NOMO-1 (cell line): Measurements from ENCODE around the gene ORM1.
A peak's percentile ranks its signal among the peaks of the same experiment; 100 is the strongest.

Experiments used
- DNase-seq, 2 experiments: peaks; one replicate each; lab custom pipeline; 2025; ENCODE audit not compliant: unreplicated experiment in 2 of 2; lab: John Stamatoyannopoulos, UW

ORM1 gene

DNA sequence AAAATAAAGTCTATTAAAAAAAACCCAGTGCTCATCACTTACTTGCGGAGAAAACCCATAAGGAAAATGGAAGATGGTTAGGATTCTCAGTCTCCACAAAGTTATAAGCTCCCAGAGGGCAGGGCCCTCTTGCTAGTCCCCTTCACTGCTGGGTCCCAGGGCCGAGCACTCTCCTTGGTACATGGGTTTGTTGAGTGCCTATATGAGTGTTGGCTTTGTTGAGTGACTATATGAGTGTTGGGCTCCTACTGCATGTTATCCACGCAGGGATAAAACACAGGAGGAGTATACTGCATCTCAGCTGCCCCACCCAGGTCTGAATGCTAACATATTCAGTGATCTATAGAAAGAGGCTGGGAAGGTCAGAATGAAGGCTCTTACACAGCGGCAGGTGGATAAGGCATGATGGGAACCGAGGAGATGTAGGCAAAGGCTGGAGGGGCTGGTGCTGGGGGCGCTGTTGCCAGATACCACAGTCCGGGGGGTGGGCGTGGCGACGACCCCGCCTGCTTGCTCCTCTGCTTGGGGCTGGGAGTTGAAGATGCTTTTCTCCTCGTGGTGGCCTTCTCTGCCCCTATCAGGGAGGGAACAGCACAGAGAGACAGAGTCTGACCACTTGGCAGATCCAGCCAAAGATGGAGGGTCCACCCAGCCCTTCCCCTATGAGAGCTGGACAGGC, 18.4 kb downstream of the ORM1 start:
- no peak for DNase-seq

DNA sequence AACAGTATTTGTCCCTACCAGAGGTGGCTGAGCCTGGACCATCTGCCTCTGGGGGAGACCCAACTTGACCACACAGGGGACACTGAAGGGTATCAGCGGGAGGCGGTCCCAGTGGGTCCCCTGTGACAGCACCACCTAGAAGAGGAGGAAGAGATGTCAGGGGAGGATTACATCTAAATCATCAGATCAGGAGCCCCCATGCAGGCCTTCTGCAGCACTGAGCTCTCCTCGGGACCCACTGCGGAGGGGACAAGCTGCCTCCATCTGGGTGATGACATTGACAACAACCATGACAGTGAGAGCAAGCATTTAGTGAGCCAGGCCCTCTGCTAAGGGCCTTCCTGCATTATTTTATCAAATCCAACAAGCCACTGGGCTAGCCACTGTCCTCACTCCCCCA, 19.1 kb downstream of the ORM1 start:
- DNase-seq = no peak

DNA sequence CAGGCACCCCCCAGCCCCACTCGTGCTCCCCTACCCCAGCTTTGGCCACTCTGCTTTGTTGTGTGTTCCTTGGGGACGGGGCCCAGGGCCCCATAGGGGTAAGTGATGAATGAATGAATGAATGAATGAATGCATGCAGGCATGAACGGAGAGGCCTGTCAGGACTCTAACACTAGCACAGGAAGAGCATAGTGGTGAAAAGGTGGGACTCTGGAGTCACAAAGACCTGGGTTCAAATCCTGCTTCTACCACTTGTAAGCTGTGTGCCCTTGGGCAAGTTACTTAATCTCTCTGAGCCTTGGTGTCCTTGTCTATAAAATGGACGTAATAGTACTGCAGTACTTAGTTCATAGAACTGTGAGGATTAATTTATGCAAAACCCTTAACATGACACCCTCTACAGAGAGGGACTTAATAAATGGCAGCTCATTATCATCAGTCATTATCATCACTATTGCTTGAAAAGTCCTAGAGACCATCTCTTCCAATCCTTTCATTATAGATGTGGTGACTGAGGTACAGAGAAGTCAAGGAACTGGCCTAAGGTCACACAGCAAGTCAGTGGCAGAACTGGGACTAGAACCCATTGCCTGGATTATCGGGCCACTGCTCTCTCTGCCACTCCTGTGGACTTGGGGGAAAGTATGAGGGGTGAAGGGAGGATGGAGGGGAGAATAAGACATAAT, 20.0 kb downstream of the ORM1 start:
- DNase-seq = no peak

DNA sequence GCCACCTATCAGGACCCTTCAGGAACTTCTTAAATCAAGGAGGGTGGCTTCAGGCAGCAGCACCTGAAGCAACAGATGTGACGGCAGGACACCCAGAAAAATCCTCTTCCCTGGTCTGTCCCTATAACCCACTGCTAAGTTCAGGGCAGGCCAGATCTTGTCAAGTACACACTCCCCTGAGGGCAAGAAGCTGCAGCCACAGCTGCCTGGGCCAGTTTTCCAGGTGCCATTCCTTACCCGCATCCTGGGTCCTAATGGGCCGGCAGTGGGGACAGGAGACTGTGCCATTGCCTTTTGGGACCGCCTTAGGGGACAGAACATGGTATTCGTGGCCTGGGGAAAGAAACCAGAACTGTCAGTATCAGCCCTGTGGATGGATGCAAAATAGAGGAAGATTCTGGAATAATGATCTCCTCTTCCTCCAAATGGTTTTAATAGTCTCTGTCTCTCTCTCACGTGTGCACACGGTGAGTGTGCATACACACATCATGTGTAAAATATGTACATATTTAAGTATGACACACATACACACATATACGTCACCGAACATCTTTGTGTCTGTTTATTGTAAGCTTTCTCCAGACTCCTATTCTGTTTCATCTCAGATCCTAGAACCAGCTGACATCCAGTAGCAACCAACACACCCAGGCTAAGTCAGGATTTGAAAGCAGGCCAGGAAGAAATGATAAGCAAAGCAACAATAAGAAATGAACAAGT, 20.7 kb downstream of the ORM1 start:
- no peak for DNase-seq

DNA sequence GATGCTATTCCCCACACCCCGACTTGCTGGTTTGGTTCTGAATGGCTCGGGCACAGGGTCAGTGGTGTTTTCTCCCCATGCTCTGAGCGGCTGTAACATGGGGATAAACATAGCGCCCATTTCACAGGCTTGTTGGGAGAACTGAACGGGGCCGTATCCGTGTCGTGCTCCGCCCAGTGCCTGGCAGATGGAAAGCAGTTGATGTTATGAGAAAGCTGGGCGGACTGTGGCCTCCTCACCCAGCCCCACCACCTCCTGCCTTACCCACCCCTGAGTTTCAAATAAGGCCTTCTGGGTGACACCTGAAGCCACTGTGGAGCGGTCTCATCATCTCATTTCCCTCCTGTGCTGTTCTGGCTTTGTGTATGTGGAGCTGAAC, 21.3 kb downstream of the ORM1 start:
- no peak for DNase-seq

DNA sequence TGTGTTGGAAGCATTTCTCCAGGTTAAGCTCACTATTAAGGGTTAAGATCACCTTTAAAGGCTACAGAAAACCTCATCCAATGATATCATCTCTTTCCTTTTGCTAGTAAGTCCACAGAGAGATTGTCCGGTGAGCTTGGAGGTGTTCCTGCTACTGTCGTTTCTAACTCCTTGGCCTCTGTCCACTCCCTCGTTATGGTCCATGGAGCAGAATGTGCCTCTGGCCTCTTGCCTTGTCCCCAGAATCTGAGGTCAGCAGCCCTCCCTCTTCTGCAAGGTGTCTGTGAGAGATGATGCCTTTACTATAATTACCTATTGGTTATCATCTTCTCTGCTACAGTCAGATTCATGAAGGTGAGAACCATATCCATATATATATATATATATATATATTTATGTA, 21.8 kb downstream of the ORM1 start:
- no peak for DNase-seq

DNA sequence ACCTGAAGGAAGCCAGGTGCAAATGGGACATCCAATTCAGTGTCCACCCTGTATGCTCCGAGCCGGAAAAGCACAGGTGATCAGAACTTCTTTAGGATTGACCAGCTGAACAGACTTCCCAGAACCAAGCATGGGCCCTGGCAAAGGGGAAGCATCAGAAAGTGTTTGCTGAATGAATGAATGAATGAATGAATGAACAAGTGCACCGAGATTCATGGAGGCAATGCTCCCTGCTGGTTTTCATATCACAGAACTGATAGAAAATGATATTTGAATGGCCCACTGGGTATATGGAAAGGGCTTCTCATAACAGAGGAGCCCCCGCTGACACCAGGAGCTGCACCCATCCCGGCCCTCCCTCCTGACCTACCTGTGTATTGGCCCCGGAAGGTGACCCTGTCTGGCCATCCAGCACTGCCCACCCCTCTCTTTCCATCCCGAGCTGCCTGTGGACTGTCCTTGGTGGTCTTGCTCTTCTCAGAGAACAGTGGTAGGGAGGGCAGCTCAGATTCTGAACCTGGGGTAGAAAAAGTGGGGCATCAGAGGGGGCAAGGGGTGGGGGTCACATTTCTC, 22.7 kb downstream of the ORM1 start:
- DNase-seq = no peak

DNA sequence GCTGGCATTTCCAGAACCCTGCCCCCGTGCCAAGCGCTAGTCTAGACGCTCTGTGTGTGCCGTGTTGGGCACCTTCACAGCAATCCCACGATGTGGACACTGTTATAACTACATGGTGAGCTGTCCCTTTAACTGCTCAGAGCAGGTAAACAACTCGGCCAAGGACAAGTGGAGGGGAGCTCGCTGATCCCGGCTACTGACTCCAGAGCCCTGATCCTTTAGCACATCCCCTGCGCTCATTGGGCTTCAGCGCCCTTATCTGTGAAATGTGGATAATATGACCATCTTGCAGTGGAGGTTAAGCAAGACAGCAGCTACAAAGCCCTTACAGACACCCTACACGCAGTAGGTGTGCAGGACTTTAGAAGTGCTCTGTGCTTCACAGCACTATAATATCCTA, 23.2 kb downstream of the ORM1 start:
- DNase-seq = no peak

DNA sequence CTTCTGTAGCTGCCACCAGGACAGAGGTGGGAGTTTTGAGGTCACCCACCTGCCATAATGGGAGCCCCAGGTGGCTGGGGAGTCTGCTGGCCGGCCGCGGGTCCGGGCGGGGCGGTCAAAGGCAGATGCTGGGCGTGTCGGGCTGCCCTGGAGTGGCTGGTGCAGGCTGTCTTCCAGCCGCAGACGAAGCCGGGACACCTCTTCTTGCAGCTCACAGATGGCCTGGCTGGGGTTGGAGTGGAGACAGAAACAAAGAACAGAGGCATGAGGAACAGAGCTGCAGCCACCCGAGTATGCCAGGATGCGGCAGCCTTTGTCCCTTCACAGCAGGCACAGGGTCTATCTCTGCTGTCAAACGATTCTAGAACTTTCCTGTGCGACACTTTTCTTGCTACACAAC, 24.8 kb downstream of the ORM1 start:
- no peak for DNase-seq

DNA sequence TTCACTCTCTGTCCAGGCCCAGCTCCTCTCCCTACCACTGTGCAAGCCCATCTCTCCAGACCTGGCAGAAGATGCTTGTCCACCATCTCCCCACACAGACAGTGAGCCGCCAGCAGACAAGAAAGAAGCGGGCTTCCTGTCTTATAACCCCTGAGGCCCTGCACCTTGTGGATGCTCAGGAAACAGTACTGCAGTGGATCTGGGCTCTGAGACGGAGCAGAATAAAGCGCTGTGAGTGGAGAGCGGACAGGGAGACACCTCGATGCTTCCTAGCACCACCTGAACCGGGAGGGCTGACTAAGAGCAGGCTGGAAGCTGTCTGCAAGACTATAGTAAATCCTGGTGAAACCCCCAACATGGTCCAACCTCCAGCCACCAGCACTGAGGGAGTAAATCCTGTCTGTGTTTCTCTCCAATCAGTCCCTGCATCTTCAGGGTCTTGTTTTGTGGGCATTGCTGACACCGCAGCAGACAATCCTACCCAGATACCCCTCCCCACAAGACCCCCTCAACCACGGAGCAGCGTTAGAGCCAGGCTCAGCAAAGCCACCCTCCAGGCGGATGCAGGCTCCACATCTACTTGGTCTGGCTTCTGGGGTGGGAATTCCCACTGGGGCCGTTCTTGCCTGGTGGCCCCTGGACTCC, 25.5 kb downstream of the ORM1 start:
- no peak for DNase-seq

DNA sequence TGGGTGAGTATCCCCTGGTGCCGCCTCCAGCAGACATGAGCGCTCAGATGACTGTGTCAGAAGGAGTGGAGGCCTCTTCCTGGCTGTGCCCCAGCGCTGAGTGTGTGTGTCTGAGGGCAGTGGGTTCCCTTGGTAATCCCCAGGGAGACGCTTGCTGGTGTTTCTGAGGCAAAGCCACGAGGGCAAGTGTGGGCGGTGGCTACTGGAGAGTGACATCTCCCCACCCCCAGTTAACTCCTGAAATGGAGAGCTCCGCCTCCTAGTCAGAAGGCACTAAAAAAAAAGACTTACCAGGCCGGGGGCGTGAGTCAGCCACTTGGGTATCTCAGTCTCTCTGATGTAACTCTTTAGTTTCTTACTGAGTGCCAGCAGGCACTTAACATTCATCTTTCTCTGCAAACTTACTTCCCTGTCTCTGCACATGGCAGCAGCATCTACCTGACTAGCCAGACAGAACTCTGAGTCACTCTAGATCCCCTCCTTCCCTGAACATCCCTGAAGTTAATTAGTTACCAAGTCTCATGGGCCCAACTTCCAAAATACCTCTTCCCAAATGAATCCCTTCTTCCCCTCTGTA, 26.1 kb downstream of the ORM1 start:
- DNase-seq = peak; percentile 88 to 92

DNA sequence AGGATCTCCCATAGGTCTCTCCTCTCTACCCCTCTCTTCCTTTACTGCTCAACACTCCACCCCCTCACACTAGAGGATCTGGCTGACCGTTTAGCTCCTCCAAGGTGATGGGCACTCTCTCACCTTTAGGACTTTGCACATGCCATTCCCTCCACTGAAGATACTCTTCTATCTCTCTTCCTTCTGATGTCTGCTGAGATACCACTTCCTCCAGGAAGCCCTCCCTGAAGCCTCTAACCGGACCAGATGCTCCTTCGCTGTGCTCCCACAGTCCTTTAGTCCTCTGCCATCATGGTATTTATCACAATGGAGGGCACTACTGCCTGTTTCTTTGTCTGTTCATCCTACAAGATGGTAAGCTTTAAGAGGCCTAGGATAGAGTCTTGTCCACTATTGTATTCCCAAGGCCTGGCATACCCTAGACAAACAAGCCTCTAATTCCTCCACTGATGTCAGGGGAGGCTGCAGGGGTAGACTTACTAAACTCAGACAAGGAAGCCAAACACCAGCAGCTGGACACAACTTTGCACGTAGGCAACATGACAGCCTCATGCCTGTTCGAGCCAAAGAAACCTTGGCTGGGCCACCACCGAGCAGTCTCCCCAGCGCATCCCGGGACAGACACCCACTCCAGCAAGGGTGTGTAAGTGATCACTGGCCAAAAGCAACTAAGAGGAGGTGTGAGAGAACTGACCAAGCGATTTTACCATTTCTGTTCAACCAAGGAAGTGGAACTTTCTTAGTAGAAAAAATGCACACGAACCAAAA, 27.0 kb downstream of the ORM1 start:
- no peak for DNase-seq

DNA sequence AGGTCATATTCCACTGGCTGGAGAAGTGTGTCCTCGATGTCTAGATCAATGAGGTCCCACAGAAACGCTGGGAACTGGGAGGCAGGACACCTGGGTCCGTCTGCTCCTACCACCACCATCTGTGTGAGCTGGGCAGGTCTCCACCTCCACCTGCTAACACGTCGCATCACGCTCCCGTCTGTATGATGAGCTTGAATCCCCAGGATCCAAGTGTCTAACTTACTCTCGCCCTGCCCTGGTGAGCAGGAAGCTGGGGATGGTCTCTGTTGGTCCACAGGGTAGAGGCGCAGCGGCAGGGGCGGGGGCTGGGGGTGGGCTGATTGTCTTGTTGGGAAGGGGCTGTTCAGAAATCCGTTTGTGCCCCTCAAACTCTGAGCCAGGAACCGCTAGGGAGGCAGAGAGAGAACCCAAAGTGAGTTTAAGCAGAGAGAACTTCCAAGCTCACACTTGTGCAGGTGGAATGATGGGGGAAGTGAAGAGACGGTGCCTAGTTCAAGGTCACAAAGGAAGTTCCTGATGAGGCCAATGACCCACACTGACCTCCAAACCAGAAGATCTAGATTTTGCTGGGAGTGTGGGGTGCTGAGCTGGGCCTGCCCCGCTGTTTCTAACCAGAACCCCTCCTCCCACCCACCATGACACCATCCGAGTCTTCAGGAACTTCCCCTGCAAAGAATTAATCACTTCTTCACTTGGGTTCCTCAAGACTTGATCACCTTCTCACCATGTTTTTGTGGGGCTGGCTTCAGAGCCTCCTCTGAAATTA, 27.9 kb downstream of the ORM1 start:
- DNase-seq = no peak

DNA sequence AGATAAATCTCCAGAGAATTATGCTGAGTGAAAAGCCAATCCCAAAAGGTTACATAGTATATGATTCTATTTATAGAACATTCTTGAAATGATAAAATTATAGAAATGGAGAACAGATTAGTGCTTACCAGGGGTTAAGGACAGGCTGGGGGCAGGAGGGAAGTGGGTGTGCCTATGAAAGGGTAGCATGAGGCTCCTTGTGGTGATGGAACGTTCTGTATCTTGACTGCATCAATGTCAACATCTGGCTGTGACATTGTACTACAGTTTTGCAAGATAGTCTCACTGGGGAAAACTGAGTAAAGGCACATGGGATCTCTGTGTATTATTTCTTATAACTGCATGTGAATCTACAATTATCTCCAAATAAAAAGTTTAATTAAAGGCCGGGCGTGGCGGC, 29.0 kb downstream of the ORM1 start:
- DNase-seq = no peak

DNA sequence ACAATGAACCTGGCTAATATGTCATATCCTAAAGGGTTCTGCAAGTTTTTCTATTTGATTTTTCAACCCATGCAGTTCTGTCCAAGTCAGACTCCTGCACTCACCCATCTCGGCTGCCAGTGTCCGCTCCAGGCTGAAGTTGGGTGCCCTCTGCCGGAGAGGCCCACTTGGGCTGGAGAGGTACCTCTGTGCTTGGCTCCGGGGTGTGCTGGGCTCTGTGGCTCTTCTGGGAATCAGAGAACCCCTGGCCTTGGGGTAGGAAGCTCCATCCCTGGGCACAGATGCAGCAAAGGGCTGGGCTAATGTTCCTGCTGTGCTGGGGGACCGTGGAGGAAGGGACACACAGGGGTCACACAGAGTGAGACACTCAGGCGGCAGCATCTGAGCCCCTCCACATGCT, 32.9 kb downstream of the ORM1 start:
- no peak for DNase-seq

DNA sequence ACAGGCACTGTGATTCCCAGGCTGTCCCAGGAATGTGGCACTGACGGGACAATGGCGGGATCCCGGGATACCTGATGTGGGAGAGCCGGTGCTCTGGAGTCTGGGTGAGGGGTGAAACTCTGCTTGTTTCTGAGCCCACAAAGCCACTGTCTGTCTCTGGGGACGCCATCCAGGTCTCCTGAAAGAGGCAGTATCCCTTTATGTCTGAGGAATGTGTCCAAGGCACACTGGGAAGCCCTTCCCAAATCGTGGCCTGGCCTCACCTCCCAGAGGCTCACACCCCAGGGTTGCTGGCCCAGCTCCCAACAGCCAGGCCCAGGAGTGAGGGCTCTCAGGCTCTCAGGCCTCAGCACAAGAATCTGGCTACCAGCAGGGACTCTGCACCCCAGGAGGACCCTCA, 33.9 kb downstream of the ORM1 start:
- no peak for DNase-seq

DNA sequence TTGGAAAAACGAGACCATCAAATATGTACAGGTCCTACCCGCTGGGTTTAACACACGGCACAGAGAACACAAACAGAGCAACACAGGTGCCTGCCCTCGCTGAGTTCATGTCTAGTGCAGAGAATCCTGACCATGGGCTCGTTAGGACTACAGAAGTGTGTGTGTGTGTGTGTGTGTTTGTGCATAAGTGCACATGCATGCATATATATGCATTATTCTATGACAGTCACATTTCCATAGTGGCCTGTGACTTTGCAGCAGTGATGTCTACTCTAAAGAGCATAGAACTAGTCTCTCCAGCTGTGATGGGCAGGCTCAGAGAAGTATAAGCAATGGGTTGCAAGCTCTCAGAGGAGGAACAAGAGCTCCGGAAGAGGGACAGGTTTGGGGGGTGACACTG, 34.5 kb downstream of the ORM1 start:
- no peak for DNase-seq

DNA sequence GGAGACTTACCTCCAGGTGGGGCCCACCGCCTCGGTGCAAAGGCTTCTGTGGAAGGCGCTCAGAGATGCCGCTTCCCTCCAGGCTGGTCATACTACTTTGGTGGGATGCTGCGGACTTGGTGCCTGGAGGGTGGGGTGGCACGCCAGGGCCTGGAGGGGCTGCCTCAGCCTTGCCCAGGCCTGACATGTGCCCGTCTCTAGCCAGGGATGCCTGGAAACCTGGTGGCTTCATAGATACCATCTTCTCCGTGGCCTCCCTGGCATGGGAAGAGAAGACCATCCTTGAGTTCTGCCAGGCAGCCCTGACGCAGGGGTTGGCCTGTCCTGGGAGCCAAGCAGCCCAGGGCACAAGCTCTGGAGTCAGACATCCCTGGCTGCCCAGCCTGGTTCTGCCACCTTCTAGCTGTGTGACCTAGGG, 35.0 kb downstream of the ORM1 start:
- no peak for DNase-seq

DNA sequence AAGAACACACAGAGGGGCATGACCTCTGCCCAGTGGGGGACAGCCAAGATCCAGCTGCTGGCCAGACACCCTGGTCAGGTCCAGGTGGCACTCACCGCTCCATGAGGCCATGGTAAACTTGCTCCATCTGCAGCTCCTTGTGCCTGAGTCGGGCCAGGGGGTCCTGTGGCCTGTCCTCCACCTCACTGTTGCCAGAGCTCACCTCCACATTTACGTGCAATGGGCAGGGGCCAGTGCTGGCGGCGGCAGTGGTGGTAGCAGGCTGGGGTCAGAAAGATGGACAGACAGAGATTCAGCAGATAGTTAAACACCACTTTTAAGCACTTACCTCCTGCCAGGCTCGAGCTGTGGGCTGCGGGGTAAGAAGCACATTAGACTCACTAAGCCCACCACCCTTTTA, 36.9 kb downstream of the ORM1 start:
- no peak for DNase-seq

DNA sequence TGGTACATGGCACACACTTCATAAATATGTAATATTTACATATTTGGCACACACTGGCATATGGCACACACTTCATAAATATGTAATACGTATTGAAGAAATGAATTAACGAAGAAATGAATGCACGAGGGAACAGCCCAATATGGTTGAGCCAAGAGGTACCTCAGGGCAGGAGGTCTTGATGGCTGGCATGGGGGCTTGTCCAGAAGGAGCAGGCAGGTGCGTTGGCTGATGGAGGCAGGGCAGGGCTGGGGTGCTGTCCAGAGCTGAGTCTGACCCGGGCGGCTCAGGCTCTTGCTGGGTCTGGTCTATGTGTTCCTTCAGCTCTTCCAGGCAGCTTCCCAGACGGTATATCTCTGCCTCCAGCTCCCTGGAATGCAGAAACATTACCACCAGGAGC, 38.6 kb downstream of the ORM1 start:
- DNase-seq = no peak
